Activated naive CD8-positive, alpha-beta T cell treated with anti-CD3 and anti-CD28 coated beads, Interleukin-2, amount 10 ng/mL, durations not matched to agents 7 days and 5 days (primary cell): ENCODE results near the gene ASCC3. TPM values are rescaled to one million over a fixed set of nuclear protein-coding genes. Genes with fewer than 3 reads are reported as not detected.

ENCODE experiments used
- ATAC-seq: fragments of 150-1000 bp; cut with Tn5 transposase; one replicate; pipeline ENCODE4 v1.10.0; 2021; ENCODE audit warnings: low read depth, moderate library complexity
- POLR2A ChIA-PET: fragments of 350-600 bp; sonication (Branson Sonifier 250); formaldehyde crosslinking; loops from one replicate; lab custom pipeline; 2021; ENCODE audit warnings: antibody characterized with exemption; lab: Charles Lee
- DNase-seq: peaks from one replicate; pipeline ENCODE4 v3.0.0; 2021
- H3K27ac Mint-ChIP-seq: one replicate; pipeline ENCODE4 v1.8.0; 2022; ENCODE audit warnings: mild to moderate bottlenecking, mixed read lengths
- H3K27me3 Mint-ChIP-seq: one replicate; pipeline ENCODE4 v1.8.0; 2022; ENCODE audit warnings: mild to moderate bottlenecking, moderate library complexity, mixed read lengths
- H3K36me3 Mint-ChIP-seq: one replicate; pipeline ENCODE4 v1.8.0; 2021; ENCODE audit warnings: mild to moderate bottlenecking, mixed read lengths
- H3K4me1 Mint-ChIP-seq: one replicate; pipeline ENCODE4 v1.8.0; 2021; ENCODE audit warnings: mixed read lengths
- H3K4me3 Mint-ChIP-seq: one replicate; pipeline ENCODE4 v1.8.0; 2022; ENCODE audit warnings: mild to moderate bottlenecking, moderate library complexity, mixed read lengths
- H3K9me3 Mint-ChIP-seq: one replicate; pipeline ENCODE4 v1.8.0; 2021; ENCODE audit warnings: mixed read lengths
- total RNA-seq, 2 experiments: library from RNA; stranded (reverse); gene quantifications; one replicate each; pipeline ENCODE4 v1.2.3, GENCODE V29; 2021

The ASCC3 gene
- total RNA-seq, 2 experiments from 2014 or later, result 54.7 to 59.6 TPM

GRCh38 chr6:100724222-100724621 lies 156.9 kb downstream of the ASCC3 start:
- ATAC-seq (no peak), DNase-seq (no peak)
- no peaks in the 10 kb centered on the region for H3K27me3 Mint-ChIP-seq
- no peak overlapping the region for H3K4me3 Mint-ChIP-seq
- no peak overlapping the region for H3K27ac Mint-ChIP-seq
- H3K4me1 Mint-ChIP-seq, result peaks cover 8% of the 10 kb centered on the region
- no peaks in the 10 kb centered on the region for H3K9me3 Mint-ChIP-seq
- H3K36me3 Mint-ChIP-seq, result peaks cover 23% of the 10 kb centered on the region
- POLR2A ChIA-PET, result no interaction called here

- Mint-ChIP-seq H3K27ac (no peak overlapping the region), H3K4me1 (peaks cover 8% of the 10 kb centered on the region), H3K27me3 (no peaks in the 10 kb centered on the region), H3K36me3 (peaks cover 27% of the 10 kb centered on the region), H3K9me3 (no peaks in the 10 kb centered on the region), H3K4me3 (no peak overlapping the region)
- ATAC-seq (no peak), DNase-seq (no peak)
- POLR2A ChIA-PET, result no interaction called here
Measured at GRCh38 chr6:100721256-100721655, 159.9 kb downstream of the ASCC3 start.

GRCh38 chr6:100719883-100720682 lies 161.0 kb downstream of the ASCC3 start:
- H3K27me3 Mint-ChIP-seq, result no peaks in the 10 kb centered on the region
- DNase-seq (no peak), ATAC-seq (no peak)
- peak overlapping the region; percentile 11 for H3K4me3 Mint-ChIP-seq
- H3K27ac Mint-ChIP-seq, result no peak overlapping the region
- POLR2A ChIA-PET, result interaction anchor here (0.6 kb wide), 1 partner anchor 10 kb away, joined by 3 read pairs; no protein-coding TSS in a partner anchor
- H3K4me1 Mint-ChIP-seq, result peaks cover 8% of the 10 kb centered on the region
- peaks cover 25% of the 10 kb centered on the region for H3K36me3 Mint-ChIP-seq
- no peaks in the 10 kb centered on the region for H3K9me3 Mint-ChIP-seq

GRCh38 chr6:100712997-100713396 lies 168.1 kb downstream of the ASCC3 start:
- H3K27me3 Mint-ChIP-seq, result no peaks in the 10 kb centered on the region
- ATAC-seq, result no peak
- H3K27ac Mint-ChIP-seq, result no peak overlapping the region
- POLR2A ChIA-PET, result no interaction called here
- no peak for DNase-seq
- H3K4me3 Mint-ChIP-seq, result no peak overlapping the region
- no peaks in the 10 kb centered on the region for H3K4me1 Mint-ChIP-seq
- H3K36me3 Mint-ChIP-seq, result peaks cover 15% of the 10 kb centered on the region
- H3K9me3 Mint-ChIP-seq, result no peaks in the 10 kb centered on the region

- H3K9me3 Mint-ChIP-seq, result peaks cover 5% of the 10 kb centered on the region
- no peak overlapping the region for H3K27ac Mint-ChIP-seq
- H3K27me3 Mint-ChIP-seq, result no peaks in the 10 kb centered on the region
- DNase-seq (no peak), ATAC-seq (no peak)
- H3K36me3 Mint-ChIP-seq, result peaks cover 18% of the 10 kb centered on the region
- no peaks in the 10 kb centered on the region for H3K4me1 Mint-ChIP-seq
- POLR2A ChIA-PET, result no interaction called here
- no peak overlapping the region for H3K4me3 Mint-ChIP-seq
Measured at GRCh38 chr6:100706491-100706890, 174.6 kb downstream of the ASCC3 start.

GRCh38 chr6:100704961-100705360 lies 176.2 kb downstream of the ASCC3 start:
- ATAC-seq (no peak), DNase-seq (no peak)
- Mint-ChIP-seq H3K36me3 (peaks cover 27% of the 10 kb centered on the region), H3K27me3 (no peaks in the 10 kb centered on the region), H3K27ac (no peak overlapping the region), H3K9me3 (peaks cover 8% of the 10 kb centered on the region), H3K4me3 (no peak overlapping the region), H3K4me1 (no peaks in the 10 kb centered on the region)
- POLR2A ChIA-PET, result no interaction called here

- H3K27me3 Mint-ChIP-seq, result no peaks in the 10 kb centered on the region
- peaks cover 14% of the 10 kb centered on the region for H3K9me3 Mint-ChIP-seq
- H3K36me3 Mint-ChIP-seq, result peaks cover 34% of the 10 kb centered on the region
- H3K27ac Mint-ChIP-seq, result no peak overlapping the region
- H3K4me3 Mint-ChIP-seq, result no peak overlapping the region
- POLR2A ChIA-PET, result no interaction called here
- no peak for DNase-seq
- no peaks in the 10 kb centered on the region for H3K4me1 Mint-ChIP-seq
- ATAC-seq, result no peak
Measured at GRCh38 chr6:100701728-100702127, 179.4 kb downstream of the ASCC3 start.

GRCh38 chr6:100700009-100700408 lies 181.1 kb downstream of the ASCC3 start:
- Mint-ChIP-seq H3K9me3 (peaks cover 14% of the 10 kb centered on the region), H3K4me1 (no peaks in the 10 kb centered on the region), H3K27me3 (no peaks in the 10 kb centered on the region), H3K27ac (no peak overlapping the region), H3K4me3 (no peak overlapping the region), H3K36me3 (peaks cover 32% of the 10 kb centered on the region)
- ATAC-seq, result no peak
- no peak for DNase-seq
- POLR2A ChIA-PET, result no interaction called here

- H3K36me3 Mint-ChIP-seq, result peaks cover 16% of the 10 kb centered on the region
- peaks cover 6% of the 10 kb centered on the region for H3K9me3 Mint-ChIP-seq
- H3K27me3 Mint-ChIP-seq, result no peaks in the 10 kb centered on the region
- POLR2A ChIA-PET, result no interaction called here
- H3K4me3 Mint-ChIP-seq, result no peak overlapping the region
- H3K27ac Mint-ChIP-seq, result no peak overlapping the region
- DNase-seq (no peak), ATAC-seq (no peak)
- H3K4me1 Mint-ChIP-seq, result no peaks in the 10 kb centered on the region
Measured at GRCh38 chr6:100695445-100695844, 185.7 kb downstream of the ASCC3 start.

GRCh38 chr6:100693249-100693927 lies 187.7 kb downstream of the ASCC3 start:
- POLR2A ChIA-PET, result no interaction called here
- Mint-ChIP-seq H3K4me3 (no peak overlapping the region), H3K27me3 (no peaks in the 10 kb centered on the region), H3K9me3 (no peaks in the 10 kb centered on the region), H3K36me3 (peaks cover 7% of the 10 kb centered on the region), H3K27ac (no peak overlapping the region), H3K4me1 (no peaks in the 10 kb centered on the region)
- ATAC-seq (no peak), DNase-seq (no peak)

GRCh38 chr6:100691972-100692371 lies 189.2 kb downstream of the ASCC3 start:
- H3K4me3 Mint-ChIP-seq, result no peak overlapping the region
- DNase-seq, result no peak
- H3K36me3 Mint-ChIP-seq, result peaks cover 4% of the 10 kb centered on the region
- no peak overlapping the region for H3K27ac Mint-ChIP-seq
- H3K27me3 Mint-ChIP-seq, result no peaks in the 10 kb centered on the region
- H3K4me1 Mint-ChIP-seq, result no peaks in the 10 kb centered on the region
- no peak for ATAC-seq
- POLR2A ChIA-PET, result no interaction called here
- no peaks in the 10 kb centered on the region for H3K9me3 Mint-ChIP-seq

- H3K4me1 Mint-ChIP-seq, result no peaks in the 10 kb centered on the region
- DNase-seq, result no peak
- no peak overlapping the region for H3K27ac Mint-ChIP-seq
- no peaks in the 10 kb centered on the region for H3K27me3 Mint-ChIP-seq
- ATAC-seq, result no peak
- peaks cover 3% of the 10 kb centered on the region for H3K36me3 Mint-ChIP-seq
- H3K4me3 Mint-ChIP-seq, result no peak overlapping the region
- POLR2A ChIA-PET, result no interaction called here
- no peaks in the 10 kb centered on the region for H3K9me3 Mint-ChIP-seq
Measured at GRCh38 chr6:100686216-100686615, 194.9 kb downstream of the ASCC3 start.

GRCh38 chr6:100685747-100686146 lies 195.4 kb downstream of the ASCC3 start:
- no peaks in the 10 kb centered on the region for H3K27me3 Mint-ChIP-seq
- H3K4me1 Mint-ChIP-seq, result no peaks in the 10 kb centered on the region
- H3K36me3 Mint-ChIP-seq, result peaks cover 3% of the 10 kb centered on the region
- no peaks in the 10 kb centered on the region for H3K9me3 Mint-ChIP-seq
- POLR2A ChIA-PET, result no interaction called here
- H3K27ac Mint-ChIP-seq, result no peak overlapping the region
- ATAC-seq (no peak), DNase-seq (no peak)
- no peak overlapping the region for H3K4me3 Mint-ChIP-seq

- Mint-ChIP-seq H3K4me3 (no peak overlapping the region), H3K36me3 (peaks cover 2% of the 10 kb centered on the region), H3K4me1 (no peaks in the 10 kb centered on the region), H3K27me3 (no peaks in the 10 kb centered on the region), H3K27ac (no peak overlapping the region), H3K9me3 (no peaks in the 10 kb centered on the region)
- POLR2A ChIA-PET, result no interaction called here
- DNase-seq (no peak), ATAC-seq (no peak)
Measured at GRCh38 chr6:100680163-100680562, 201.0 kb downstream of the ASCC3 start.
